HuH-7.5 (cell line): ENCODE data around the gene ANKDD1B.

Source experiments
- DNase-seq: peaks from one replicate; pipeline ENCODE4 v3.0.0; 2011; ENCODE audit warnings: low spot score

Gene ANKDD1B

DNA sequence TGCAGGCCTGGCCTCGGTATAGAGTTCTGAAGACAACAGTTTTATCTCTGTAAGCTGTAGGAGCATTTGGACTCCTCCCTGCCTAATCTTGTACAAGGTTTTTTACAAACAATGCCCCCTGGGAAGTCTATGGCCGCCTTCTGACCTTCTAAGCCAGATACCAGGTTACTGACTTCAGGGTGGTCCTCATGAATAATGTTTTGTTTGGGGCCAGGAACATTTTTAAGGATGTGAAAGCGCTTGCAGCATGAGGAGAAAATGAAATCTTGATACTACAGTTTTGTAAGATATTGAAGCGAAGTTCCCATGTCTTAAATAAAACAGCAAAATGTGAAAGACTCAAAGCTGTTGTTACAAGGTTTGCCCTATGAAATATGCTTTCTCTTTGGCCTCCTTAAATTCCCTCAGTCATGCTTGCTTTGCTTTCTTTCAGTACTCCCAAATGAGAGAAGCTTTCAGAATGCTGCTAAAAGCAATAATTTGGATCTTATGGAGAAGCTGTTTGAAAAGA, 5.2 kb downstream of the ANKDD1B start:
- DNase-seq = no peak

DNA sequence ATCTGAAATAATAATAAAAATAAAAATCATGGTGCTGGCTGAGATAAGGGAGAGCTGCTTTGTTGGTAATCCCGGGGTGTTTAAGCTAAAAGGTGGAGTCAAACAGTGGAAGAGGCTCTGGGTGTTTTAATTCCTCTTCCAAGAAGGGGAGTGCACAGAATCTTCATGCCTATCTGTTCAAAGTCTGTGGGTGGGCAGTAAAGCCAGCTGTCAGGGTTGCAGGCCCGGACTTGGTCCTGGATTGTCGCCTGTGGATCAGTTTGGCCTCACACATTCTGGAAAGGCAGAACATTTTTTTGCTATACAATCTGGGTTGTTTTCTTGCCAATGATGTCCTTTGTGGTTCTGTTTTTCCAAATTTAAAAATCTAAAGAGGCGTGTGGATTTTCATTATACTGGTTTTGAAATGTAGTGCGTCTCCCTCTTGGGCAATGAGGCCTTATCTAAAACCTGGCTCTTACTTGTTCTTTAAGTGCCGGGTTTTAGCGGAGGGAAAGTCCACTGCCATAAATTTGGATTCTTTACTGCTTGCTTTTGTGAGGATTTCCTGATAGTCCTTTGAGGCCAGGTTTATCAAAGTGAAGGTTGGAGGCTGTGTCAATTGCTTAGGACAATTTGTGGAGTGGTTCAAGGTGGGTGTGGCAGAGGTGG, 5.8 kb downstream of the ANKDD1B start:
- no peak for DNase-seq

GRCh38 chr5:75617736-75618352, 6.6 kb downstream of the ANKDD1B start:
- no peak for DNase-seq

GRCh38 chr5:75620184-75620959, 9.1 kb downstream of the ANKDD1B start:
- no peak for DNase-seq

- DNase-seq = no peak
Measured at GRCh38 chr5:75622564-75622963, 11.3 kb downstream of the ANKDD1B start.

- DNase-seq = no peak
Measured at GRCh38 chr5:75623846-75624245, 12.6 kb downstream of the ANKDD1B start.

DNA sequence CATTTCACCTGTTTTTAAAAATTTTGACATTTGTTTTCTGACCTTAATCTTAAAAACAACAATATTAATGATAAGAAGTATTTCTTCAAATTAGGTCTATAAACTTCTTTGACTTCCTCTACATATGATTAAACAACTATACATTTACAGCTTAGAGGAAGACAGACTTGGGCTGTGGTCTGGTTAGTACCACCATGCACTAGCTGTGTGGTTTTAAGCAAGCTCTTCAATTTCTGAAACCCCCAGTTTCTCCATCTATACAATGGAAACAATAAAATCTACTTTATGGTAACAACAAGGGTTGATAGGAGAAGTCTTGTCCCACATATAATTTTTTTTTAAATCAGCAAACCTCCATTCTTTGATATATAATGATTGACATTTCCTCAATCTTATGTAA, 15.7 kb downstream of the ANKDD1B start:
- no peak for DNase-seq

GRCh38 chr5:75627801-75628200, 16.5 kb downstream of the ANKDD1B start:
- no peak for DNase-seq

GRCh38 chr5:75630875-75631274, 19.6 kb downstream of the ANKDD1B start:
- no peak for DNase-seq

DNA sequence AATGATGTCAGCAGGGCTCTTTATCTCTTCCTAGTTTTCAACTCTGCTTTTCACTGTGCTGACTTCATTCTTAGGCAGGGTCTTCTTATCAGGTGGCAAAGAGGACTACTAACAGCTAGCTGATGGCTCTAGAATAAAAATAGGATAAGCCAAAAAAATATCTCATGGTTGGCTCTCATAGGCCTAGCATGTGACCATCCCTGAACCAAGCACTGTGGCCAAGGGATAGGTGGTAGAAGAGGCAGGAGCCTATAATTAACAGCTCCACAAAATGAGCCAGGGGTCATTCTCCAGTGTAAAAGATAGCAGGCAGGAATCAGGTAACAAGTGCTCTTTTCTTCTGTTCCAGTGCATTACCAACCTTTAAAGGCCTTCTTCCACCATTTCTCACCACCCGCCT, 21.1 kb downstream of the ANKDD1B start:
- no peak for DNase-seq

DNA sequence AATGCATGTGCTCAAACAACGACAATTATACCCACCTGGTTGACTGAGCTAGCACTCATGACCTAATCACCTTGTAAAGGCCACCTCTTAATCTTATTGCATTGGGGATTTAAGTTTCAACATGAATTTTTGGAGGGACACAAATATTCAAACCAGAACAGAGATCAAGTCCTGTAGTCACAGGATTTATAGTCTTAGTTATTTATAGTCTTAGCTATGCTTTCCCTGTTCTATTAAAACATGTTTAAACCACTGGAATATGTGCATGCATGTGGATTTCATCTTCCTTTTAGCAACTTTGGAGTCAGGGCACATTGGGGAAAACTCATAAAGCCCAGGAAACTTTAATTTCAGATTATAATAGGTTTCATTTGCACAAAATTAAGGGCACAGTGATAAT, 26.7 kb downstream of the ANKDD1B start:
- DNase-seq = no peak

DNA sequence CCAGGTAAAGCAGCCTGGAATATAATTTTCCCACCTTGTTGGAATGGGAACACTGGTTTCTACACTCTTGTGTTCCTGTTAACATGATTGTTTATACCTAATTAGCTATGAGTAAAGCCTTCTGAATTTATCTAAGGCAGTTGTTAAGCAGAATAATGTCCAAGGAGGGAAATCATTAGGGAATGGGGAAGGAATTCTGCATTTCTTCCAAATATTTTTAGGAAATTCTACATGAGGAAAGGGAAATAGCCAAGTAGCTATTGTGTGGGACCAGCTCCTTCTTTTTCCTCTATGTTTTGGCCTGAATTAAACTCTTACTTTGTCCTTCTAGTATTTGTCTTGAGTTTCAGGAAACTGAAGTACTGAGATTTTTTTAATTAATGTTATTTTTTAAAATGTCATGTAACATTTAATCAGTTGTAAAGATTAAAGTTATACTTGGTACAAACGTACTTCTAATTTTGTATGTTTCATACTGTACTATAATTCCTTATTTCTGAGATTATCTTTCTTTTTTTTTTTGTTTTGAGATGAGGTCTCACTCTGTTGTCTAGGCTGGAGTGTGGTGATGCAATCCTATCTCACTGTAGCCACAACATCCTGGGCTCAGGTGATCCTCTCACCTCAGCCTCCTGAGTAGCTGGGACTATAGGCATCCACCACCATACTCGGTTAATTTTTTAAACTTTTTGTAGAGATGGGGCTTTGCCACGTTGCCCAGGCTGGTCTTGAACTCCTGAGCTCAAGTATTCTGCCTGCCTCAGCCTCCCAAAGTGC, 28.5 kb downstream of the ANKDD1B start:
- no peak for DNase-seq

GRCh38 chr5:75640395-75640794, 29.1 kb downstream of the ANKDD1B start:
- no peak for DNase-seq

- DNase-seq = no peak
Measured at GRCh38 chr5:75640826-75641225, 29.6 kb downstream of the ANKDD1B start.

DNA sequence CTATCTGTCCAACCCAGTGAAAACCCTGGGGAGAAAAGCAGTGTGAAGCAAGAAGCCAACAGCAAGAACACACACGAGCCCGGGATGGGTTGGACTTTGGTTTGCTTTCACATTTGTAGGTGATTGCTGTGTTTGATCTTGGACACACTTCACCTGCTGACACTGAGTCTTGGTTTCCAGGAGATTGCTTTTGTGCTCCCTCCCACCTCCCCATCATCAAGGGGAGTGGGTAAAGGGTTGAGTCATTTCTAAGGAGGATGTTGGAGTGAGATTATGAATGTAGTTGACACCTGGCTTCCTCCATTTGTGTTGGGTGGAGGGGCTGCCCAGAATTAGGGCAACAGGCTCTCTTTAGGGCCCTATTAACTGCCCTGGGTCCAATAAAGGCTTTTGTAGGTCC, 37.5 kb downstream of the ANKDD1B start:
- no peak for DNase-seq

DNA sequence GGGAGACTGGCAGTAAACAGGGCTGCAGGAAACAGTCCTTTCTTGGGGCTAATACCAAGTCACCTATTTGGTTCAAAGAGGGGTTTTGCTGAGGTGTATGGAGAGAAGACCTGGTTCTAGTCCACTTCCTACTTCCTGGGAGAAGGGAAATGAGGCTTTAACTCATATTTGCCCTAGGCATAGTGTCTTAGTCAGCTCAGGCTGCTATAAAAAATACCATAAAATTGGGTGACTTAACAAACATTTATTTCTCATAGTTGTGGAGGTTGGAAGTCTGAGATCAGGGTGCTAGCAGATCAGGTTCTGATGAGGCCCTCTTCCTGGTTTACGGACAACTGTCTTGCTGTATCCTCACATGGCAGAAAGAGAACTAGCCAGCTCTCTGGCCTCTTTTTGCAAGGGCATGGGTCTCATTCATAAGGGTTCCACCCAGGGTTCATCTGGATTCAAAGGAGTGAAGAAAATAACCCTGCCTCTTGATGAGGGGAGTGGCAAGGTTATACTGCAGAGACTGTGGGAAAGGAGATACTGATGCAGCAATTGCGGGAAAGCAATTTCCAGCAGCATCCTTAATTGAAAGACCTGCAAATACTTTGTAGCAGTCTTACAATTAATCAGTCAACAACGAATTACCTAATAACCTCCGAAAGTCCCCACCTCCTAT, 40.5 kb downstream of the ANKDD1B start:
- no peak for DNase-seq

- DNase-seq = no peak
Measured at GRCh38 chr5:75653521-75653920, 42.3 kb downstream of the ANKDD1B start.

- DNase-seq = no peak
Measured at GRCh38 chr5:75654693-75655295, 43.5 kb downstream of the ANKDD1B start.

- DNase-seq = no peak
Measured at GRCh38 chr5:75656311-75657003, 45.2 kb downstream of the ANKDD1B start.

GRCh38 chr5:75659791-75660450, 48.7 kb downstream of the ANKDD1B start:
- DNase-seq = no peak
